ENCODE results near the gene DPEP2.

GRCh38 chr16:68037841-68038597, 38.7 kb upstream of the DPEP2 start:
- no peak for TF ChIP-seq CTCF (IDR thresholded peaks at IDR 0.05; ENCODE audit: insufficient read depth, low read depth, low read length)
- no peak for TF ChIP-seq EZH2 (IDR thresholded peaks at IDR 0.05; ENCODE audit: insufficient read depth, low read length)
